ENCODE results near the gene RPS27.

GRCh38 chr1:153987621-153988020 lies 2.9 kb upstream of the RPS27 start:
- TF ChIP-seq REST (IDR thresholded peaks at IDR 0.05; ENCODE audit: borderline replicate concordance) (no peak), EZH2 (IDR thresholded peaks at IDR 0.05; ENCODE audit: borderline replicate concordance, insufficient read depth, low read length, poor library complexity, severe bottlenecking) (no peak), CTCF (IDR thresholded peaks at IDR 0.05; ENCODE audit: poor library complexity, severe bottlenecking) (no peak), EP300 (conservative IDR thresholded peaks at IDR 0.05; ENCODE audit: poor library complexity, severe bottlenecking) (no peak), TAF1 (IDR thresholded peaks at IDR 0.05; ENCODE audit: low read depth) (no peak), SMC3 (conservative IDR thresholded peaks at IDR 0.05; ENCODE audit: poor library complexity) (no peak), POLR2AphosphoS5 (IDR thresholded peaks at IDR 0.05) (no peak), RAD21 (conservative IDR thresholded peaks at IDR 0.05) (no peak)

All from neural cell (in vitro differentiated cells).